ENCODE measurements around the gene RNF10. TPM values are rescaled to one million over a fixed set of nuclear protein-coding genes. Genes with fewer than 3 reads are reported as not detected.

Gene RNF10
- total RNA-seq, 1 donor from 2014 or later = 177 TPM

DNA sequence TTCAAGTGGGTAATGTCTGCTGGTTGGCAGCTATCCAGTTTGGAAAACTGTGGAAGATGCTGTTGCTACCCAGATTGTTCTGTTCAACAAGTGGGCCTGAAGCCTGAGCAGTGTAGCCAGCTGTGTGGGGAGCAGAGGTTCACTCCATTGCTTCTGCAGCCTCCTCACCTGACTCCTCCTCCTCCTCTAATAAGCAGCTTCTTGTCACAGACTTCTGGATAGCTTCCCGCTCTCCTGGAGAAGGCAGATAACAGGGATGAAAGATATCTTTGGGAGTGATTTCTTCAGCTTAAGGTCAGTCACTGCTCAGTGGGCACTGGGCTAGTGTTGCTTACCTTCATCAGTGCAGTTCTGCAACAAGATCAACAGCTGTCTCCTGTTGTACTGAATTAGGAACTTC is 45.0 kb downstream of the RNF10 start:
- Mint-ChIP-seq H3K4me1 (ENCODE audit: unreplicated experiment) (peaks cover 33% of the 10 kb centered on the region), H3K27me3 (ENCODE audit: unreplicated experiment) (peaks cover 5% of the 10 kb centered on the region), H3K9me3 (ENCODE audit: unreplicated experiment) (no peaks in the 10 kb centered on the region), H3K36me3 (ENCODE audit: unreplicated experiment) (peaks cover 29% of the 10 kb centered on the region), H3K4me3 (ENCODE audit: unreplicated experiment) (no peak overlapping the region), H3K27ac (ENCODE audit: unreplicated experiment) (no peak overlapping the region)
- no peak for DNase-seq (ENCODE audit: extremely low spot score, unreplicated experiment)
- TF ChIP-seq, protein P1, sequence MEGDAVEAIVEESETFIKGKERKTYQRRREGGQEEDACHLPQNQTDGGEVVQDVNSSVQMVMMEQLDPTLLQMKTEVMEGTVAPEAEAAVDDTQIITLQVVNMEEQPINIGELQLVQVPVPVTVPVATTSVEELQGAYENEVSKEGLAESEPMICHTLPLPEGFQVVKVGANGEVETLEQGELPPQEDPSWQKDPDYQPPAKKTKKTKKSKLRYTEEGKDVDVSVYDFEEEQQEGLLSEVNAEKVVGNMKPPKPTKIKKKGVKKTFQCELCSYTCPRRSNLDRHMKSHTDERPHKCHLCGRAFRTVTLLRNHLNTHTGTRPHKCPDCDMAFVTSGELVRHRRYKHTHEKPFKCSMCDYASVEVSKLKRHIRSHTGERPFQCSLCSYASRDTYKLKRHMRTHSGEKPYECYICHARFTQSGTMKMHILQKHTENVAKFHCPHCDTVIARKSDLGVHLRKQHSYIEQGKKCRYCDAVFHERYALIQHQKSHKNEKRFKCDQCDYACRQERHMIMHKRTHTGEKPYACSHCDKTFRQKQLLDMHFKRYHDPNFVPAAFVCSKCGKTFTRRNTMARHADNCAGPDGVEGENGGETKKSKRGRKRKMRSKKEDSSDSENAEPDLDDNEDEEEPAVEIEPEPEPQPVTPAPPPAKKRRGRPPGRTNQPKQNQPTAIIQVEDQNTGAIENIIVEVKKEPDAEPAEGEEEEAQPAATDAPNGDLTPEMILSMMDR (IDR thresholded peaks at IDR 0.05) = no peak

DNA sequence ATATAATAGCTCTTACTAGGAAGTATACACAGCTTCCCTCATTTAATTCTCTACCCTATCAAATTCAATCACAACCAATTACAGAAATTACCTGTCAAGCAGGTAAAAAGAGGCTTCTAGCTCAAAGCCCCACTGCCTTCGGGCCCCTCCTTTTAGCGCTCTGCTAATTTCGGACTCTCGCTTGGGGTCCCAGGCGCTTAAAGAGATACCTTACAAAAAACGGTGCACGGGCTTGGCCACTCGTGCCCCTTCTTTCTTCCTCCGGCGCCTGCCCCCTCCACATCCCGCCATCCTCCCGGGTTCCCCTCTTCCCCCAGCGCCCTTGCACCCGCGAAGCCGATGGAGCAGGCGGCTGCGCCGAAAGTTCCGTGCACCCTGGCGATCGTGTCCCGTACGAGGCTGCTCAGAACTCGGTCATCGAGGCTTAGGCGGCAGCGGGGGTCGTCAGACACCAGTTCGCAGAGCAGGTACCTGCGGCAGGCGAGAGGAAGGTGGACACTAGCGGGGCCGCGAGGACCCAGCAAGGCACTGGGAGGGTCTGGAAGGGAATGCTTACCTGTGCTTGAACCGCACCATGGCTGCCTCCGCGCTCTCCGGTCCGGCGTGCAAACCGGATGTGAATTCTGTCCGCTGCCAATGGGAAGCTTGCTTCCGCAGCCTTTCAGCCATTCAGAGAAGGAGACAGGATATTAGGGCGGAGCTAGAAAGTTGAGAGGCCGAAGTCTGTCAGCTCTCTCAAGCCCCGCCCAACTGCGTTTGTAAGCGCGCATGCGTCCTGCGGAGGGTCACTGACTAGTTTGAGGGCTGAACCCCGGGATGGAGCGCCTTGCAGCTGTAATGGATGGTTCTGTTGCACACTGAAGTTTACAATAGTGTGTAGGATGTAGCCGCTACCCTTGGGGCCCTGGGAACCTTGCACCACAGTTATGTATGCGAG is 46.9 kb downstream of the RNF10 start, which contains the start of gene POP5:
TSS of gene POP5 (minus strand) at position 616 of the 937 bp plus-strand sequence. CDS start at position 576, 40 bp downstream.
- H3K27ac Mint-ChIP-seq (ENCODE audit: unreplicated experiment) = peak within 1 kb of the TSS; percentile 81
- TF ChIP-seq, protein P1 (IDR thresholded peaks at IDR 0.05) = no peak
- peaks cover 16% of the 10 kb centered on the region for H3K36me3 Mint-ChIP-seq (ENCODE audit: unreplicated experiment)
- DNase-seq (ENCODE audit: extremely low spot score, unreplicated experiment) = peak; percentile 98
- no peaks in the 10 kb centered on the region for H3K9me3 Mint-ChIP-seq (ENCODE audit: unreplicated experiment)
- peak within 1 kb of the TSS; percentile 97 for H3K4me3 Mint-ChIP-seq (ENCODE audit: unreplicated experiment)
- peaks cover 5% of the 10 kb centered on the region for H3K27me3 Mint-ChIP-seq (ENCODE audit: unreplicated experiment)
- peaks cover 34% of the 10 kb centered on the region for H3K4me1 Mint-ChIP-seq (ENCODE audit: unreplicated experiment)

DNA sequence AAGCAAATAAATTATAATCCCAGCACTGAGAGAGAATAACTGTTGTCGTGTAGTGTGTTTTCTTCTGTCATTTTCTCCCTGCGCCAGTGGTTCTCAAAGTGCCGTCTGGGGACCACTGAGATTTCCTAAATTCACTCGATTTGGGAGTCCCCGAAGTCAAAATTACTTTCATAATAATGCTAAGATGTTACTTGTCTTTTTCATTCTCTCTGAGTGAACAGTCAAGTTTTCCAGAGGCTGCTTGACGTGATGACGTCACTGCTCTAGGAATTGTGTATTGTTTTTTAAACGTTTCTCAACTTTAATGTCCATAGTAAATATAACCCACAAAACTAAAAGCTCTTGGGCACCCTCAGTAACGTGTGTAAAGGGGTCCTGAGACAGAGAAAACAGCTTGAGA is 47.8 kb downstream of the RNF10 start:
- TF ChIP-seq, protein P1 (IDR thresholded peaks at IDR 0.05) = no peak
- Mint-ChIP-seq H3K36me3 (ENCODE audit: unreplicated experiment) (peaks cover 6% of the 10 kb centered on the region), H3K9me3 (ENCODE audit: unreplicated experiment) (no peaks in the 10 kb centered on the region), H3K27me3 (ENCODE audit: unreplicated experiment) (peaks cover 5% of the 10 kb centered on the region), H3K4me3 (ENCODE audit: unreplicated experiment) (peak overlapping the region; percentile 97), H3K27ac (ENCODE audit: unreplicated experiment) (no peak overlapping the region), H3K4me1 (ENCODE audit: unreplicated experiment) (peaks cover 34% of the 10 kb centered on the region)
- no peak for DNase-seq (ENCODE audit: extremely low spot score, unreplicated experiment)

DNA sequence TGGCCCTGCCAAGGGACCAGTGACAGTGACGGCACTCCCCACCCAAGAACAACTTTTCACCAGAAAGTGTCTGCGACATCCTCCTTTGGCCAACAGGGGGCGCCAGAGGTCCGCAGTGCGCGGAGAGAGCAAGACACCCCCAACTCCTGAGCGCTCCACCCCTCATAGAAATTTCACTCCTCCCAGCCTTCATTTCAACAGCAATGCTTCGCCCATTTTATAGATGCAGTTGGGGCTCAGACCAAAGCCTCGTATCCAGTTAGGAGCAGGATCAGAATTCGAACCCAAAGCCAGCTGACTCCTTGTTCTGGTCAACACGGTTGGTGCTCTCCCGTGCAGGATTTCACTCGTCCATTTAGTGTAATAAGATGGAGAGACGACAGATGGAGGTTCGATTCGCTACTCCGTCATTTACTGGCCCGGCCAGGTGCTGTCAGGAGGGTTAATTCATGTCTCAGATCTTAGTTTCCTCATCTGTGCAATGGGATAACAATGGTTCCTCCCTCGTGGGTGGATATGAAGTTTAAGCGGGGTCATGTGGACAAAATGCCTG is 49.4 kb downstream of the RNF10 start:
- TF ChIP-seq, protein P1 (IDR thresholded peaks at IDR 0.05) = peak; percentile 91
- DNase-seq (ENCODE audit: extremely low spot score, unreplicated experiment) = peak; percentile 92
- H3K27me3 Mint-ChIP-seq (ENCODE audit: unreplicated experiment) = peaks cover 5% of the 10 kb centered on the region

More for the DNA sequence above, 49.4 kb downstream of the RNF10 start:
- Mint-ChIP-seq H3K4me1 (ENCODE audit: unreplicated experiment) (peaks cover 34% of the 10 kb centered on the region), H3K9me3 (ENCODE audit: unreplicated experiment) (no peaks in the 10 kb centered on the region), H3K36me3 (ENCODE audit: unreplicated experiment) (no peaks in the 10 kb centered on the region), H3K4me3 (ENCODE audit: unreplicated experiment) (peak overlapping the region; percentile 68), H3K27ac (ENCODE audit: unreplicated experiment) (no peak overlapping the region)
